Measurements from ENCODE around the gene HDAC11. TPM values are rescaled to one million over a fixed set of nuclear protein-coding genes. Genes with fewer than 3 reads are reported as not detected.
A peak's percentile ranks its signal among the peaks of the same experiment; 100 is the strongest.

Gene HDAC11
- total and polyA plus RNA-seq, 11 donors: 20.8 to 49.4 (median 30.7) TPM

DNA sequence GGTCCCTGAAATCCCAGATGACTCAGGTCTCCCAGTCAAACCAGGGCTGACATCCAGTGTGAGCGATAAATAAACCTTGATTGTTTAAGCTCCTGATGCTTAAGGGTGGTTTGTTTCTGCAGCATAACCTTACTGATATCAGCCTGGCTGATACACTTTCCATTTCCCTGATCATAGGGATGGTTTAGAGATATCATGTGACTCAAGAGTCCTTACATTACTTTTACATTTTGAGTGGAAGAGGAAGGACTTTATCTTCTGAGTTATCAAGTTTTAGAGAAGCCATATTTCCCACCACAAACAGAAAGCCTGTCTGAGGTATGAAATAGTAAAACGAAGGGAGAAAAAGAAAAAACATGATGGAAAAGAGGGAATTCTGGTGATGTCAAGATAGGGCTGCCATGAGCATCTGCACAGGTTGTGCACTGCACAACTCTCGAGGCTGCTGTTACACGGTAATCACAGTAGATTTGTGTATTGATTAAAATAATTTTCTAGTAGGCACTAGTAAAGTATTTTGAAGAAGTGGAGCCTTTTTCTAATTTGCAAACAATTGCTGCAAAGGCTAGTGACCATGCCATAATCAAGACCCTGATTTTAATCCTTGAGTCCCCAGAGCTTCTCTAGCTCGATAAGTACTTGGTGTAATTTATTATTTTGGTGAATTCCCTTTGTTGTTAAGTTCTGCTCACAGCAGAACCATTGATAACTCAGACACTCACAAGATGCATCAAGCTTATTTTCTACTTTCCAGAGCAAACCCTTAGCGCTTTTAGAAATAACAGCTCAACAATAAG lies 34.7 kb downstream of the HDAC11 start:
- Histone ChIP-seq H3K36me3 (no peaks in the 10 kb centered on the region), H3K4me3 (no peak overlapping the region), H3K9me3 (no peaks in the 10 kb centered on the region), H3K27ac (peak overlapping the region in 3 of 12 donors; percentile 82 to 84 (median 83)), H3K4me1 (peaks cover 3 to 43% (median 32%) of the 10 kb centered on the region in 12 donors), H3K27me3 (no peaks in the 10 kb centered on the region)
- TF ChIP-seq, protein P1, sequence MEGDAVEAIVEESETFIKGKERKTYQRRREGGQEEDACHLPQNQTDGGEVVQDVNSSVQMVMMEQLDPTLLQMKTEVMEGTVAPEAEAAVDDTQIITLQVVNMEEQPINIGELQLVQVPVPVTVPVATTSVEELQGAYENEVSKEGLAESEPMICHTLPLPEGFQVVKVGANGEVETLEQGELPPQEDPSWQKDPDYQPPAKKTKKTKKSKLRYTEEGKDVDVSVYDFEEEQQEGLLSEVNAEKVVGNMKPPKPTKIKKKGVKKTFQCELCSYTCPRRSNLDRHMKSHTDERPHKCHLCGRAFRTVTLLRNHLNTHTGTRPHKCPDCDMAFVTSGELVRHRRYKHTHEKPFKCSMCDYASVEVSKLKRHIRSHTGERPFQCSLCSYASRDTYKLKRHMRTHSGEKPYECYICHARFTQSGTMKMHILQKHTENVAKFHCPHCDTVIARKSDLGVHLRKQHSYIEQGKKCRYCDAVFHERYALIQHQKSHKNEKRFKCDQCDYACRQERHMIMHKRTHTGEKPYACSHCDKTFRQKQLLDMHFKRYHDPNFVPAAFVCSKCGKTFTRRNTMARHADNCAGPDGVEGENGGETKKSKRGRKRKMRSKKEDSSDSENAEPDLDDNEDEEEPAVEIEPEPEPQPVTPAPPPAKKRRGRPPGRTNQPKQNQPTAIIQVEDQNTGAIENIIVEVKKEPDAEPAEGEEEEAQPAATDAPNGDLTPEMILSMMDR (IDR thresholded peaks at IDR 0.05): no peak
- TF ChIP-seq POLR2A (IDR thresholded peaks at IDR 0.05): no peak
- no peak for DNase-seq
- intact Hi-C loops (cut with DNase I): no loop called here
- ATAC-seq: no peak
- 90 to 93% (median 93%) methylated on average over 6 of the region's 6 CpGs for WGBS, 4 donors

DNA sequence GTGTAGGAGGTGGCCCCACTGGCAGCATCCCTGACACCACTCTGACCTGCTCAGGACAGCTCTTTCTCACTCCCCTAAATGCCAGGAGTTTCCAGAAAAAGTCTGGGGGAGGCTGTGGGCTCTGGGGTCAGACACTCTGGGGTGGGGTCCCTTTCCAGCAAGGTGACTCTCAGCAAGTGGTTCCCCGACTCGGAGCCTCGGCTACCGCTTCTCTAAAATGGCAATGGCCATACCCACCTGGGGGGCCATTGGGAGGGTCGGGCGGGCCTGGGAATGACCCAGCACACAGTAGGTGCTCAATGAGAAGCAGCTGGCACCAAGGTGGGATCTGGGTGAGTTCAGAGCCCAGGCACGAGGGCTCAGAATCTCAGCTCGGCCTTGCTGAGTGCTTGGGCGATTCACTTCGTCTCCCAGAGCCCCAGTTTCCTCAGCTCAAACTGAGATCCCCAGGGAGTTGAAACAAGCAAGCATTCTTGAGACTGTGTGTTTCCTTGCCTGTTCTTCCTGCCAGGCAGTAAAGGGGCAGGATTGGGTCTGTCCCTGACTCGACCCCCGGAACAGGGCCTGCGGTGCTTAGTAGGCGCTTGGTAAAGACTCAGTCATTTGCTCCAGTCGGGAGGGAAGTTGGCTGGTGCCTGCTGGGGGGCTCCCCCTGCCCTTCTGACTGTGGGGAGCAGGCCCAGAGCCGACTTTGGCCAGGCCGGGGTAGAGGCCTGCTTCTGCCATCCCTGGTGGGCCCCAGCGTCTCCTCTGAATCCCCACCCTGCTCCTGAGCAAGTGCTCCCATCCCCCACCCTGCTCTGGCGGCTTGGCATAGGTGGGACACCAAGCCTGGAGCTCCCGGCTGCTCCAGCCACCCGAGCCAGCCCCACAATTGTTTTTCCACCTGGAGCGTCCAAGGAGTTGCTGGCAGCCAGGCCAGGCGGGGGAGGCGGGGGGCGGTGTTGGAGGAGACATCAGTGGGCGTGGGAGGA lies 36.0 kb downstream of the HDAC11 start:
- H3K36me3 ChIP-seq: no peaks in the 10 kb centered on the region
- DNase-seq (peak; percentile 43 to 79 (median 74)), ATAC-seq (peak in 3 of 4 donors; percentile 6 to 38 (median 21))
- H3K27ac ChIP-seq: peak overlapping the region in 11 of 12 donors; percentile 54 to 89 (median 78)
- no peak for TF ChIP-seq POLR2A (IDR thresholded peaks at IDR 0.05)
- TF ChIP-seq, protein P1 (IDR thresholded peaks at IDR 0.05): no peak
- peaks cover 3 to 44% (median 32%) of the 10 kb centered on the region in 12 donors for H3K4me1 ChIP-seq
- H3K9me3 ChIP-seq: no peaks in the 10 kb centered on the region
- H3K27me3 ChIP-seq: no peaks in the 10 kb centered on the region
- intact Hi-C loops (cut with DNase I): no loop called here
- no peak overlapping the region for H3K4me3 ChIP-seq
- WGBS, 4 donors: 56 to 69% (median 61%) methylated on average over 13 to 26 of the region's 26 CpGs

DNA sequence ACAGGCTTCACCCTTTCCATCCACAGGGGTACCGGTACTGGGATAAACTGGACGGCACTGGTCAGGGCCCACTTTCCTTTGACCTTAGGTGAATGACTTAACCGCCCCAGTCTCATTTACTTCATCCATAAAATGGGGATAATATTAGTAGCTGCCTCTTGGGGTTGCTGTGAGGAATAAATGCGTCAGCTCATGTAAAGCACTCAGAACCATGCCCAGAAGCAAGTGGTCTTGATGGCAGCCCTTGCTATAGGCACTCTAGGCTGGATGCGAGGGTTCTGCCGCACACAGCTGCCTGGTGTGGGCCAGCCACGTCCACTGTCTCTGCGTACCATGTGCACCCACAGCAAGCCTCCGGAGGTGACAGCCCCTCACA lies 36.6 kb downstream of the HDAC11 start:
- intact Hi-C loops (cut with DNase I): no loop called here
- Histone ChIP-seq H3K9me3 (no peaks in the 10 kb centered on the region), H3K4me1 (peaks cover 3 to 44% (median 32%) of the 10 kb centered on the region in 12 donors), H3K27me3 (no peaks in the 10 kb centered on the region), H3K4me3 (no peak overlapping the region), H3K27ac (peak overlapping the region in 11 of 12 donors; percentile 54 to 89 (median 78)), H3K36me3 (no peaks in the 10 kb centered on the region)
- 75 to 80% (median 78%) methylated on average over 8 to 9 of the region's 9 CpGs for WGBS, 4 donors
- ATAC-seq: peak in 2 of 4 donors; percentile 0 to 5
- no peak for TF ChIP-seq POLR2A (IDR thresholded peaks at IDR 0.05)
- TF ChIP-seq, protein P1 (IDR thresholded peaks at IDR 0.05): no peak
- peak in 1 of 5 donors; percentile 47 for DNase-seq

Measured in heart left ventricle (tissue), 16 donors.